ENCODE data around the gene HCFC1R1. TPM values are rescaled to one million over a fixed set of nuclear protein-coding genes. Genes with fewer than 3 reads are reported as not detected.
A peak's percentile ranks its signal among the peaks of the same experiment; 100 is the strongest.

HCFC1R1 gene
- polyA plus RNA-seq, 12 donors: 82.4 to 162 (median 104) TPM; not detected in 1

DNA sequence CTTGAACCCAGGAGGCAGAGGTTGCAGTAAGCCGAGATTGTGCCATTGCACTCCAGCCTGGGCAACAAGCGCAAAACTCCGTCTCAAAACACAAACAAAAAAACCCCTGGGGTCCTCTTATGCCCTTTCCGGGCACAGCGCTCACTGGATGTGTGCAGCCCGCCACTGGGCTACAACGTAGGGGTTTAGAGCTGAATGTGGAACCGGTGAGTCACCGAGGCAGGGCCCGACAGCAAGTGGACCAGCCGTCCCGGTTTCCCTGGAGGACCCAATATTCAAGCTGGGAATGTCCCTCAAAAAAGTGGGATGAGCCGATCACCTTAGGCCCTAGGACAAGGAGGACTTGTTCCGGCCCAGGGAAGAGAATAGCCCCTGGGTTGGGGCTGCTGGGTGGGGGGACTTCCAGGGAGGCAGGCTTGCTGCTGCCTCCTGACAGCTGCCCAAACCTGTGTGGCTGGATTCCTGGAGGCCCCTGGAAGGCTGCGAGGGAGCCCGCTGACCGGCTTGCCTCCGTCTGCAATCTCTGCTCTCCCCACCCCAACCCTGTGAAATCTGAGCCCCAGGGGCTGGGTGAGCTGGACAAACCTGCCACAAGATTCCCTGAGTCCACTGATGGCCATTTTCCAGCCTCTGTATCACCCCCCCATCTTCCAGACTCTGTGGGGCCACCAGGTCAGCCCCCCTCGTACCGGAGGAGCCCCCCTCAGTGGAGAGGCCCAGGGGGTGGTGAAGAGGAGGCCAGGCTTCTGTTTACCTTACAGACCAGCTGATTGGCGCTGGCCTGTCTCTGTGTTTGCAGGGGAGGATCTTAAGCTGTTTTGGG is 14.0 kb downstream of the HCFC1R1 start:
- DNase-seq: no peak

DNA sequence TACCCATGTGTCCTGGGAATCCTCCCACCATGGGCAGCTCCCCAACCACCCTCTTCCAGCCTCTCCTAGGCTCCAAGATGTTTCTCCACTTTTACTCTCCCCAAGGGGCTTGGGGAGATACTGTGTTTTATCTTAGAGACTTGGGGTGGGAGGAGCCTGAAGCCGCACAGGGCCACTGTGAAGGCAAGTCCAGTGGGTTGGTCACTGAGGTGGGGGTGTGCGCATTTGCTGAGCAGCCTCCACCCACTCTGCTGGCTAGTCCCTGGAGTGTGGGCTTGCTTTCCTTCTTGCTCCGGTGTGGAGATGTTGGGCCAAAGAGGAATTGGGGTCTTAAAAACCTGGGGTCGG is 15.1 kb downstream of the HCFC1R1 start:
- DNase-seq: no peak

DNA sequence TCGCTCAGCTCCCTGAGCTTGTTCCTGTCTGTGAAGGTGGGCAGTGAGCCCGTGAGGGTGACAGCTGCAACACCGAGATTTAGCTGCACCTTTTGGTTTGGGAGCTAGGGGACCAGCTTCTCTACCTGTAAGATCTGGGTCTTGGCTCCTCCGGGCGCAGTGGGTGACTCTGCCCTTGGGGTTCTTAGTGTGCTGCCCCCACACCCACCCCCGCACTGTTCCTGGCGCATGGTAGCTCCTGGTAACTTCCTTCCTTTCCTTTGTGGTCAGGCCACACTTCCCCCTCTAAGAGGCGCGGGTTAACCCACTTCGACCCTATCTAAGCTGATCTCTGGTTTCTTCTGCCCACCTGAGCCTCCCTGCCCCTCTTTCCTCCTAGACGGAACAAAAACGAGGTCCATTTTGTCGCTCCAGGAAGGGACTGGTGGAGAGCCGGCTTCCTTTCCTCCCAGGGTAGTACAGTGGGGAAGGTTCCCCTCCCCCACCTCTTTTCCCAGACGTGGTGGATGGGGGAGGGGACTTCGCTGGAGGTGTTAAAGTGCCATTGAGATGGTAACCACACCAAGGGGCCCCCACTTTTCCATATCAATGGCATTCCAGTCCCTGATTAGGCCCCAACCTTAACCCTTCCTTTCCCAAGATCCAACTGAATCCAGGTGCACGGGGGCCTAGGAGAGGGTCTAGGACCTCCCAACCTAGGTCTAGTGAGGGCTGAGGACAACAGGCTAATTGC is 15.6 kb downstream of the HCFC1R1 start:
- DNase-seq: no peak

DNA sequence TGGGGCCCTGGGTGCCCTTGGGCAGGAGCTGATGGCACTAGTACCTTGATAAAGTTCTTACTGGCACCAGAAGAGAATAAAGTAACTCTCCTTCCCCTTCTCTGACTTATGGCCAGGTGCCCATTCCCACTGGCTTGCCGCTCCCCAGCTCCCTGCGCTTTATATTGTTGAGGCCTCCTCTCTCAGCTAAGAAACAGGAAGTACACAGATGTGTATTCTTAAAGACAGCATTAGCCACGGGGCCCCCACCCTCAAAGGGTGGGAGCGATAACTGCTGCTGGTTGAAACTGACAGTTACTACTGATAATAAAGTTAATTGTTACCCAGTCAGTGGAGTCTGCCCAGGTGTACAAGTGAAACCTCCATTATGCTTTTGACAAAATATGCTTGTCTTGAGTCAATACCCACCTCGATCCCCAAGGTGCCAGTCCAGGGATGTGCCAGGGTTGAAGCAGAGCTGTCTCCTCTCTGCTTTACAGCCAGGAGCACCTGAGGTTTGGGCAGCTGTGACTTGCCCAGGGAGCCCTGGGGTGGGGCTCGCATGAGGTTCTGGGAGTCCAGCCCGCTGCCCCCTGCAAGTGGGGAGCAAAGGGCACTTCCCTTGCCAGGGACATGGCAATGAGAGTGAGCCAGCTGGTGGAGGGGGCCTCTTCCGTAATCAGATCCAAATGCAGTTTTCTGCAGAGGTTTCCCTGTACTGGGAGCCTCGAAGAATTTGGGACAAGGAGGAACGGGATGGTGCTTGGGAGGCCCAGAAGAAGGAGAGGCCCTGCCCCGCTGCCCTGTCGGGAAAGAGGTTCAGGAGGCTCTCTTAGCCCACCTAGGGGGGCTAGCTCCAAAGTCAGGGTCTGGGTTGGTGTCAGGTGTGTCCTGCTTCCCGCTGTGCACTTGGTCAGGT is 16.4 kb downstream of the HCFC1R1 start:
- no peak for DNase-seq

DNA sequence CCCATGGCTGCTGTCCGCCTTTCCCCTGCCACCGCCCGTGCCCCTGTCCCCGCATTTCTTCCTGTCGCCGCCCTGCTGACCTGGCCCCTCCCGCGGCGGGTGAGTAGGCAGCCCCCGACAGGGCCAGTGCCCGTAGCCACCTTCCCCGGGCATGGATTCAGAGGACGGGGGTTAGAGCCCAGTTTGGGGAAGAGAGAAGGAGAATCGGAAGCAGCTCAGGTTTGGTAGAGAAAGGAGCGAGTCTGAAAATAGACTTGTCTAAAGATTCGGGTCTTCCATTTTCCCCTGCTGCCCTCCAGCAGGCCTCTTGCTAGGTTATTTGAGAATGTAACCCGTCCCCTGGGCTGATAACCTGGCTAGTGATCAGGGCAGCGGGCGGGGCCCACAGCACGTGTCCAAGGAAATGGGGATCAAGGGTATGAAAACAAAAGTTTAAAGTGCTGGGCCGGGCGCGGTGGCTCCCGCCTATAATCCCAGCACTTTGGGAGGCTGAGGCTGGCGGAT is 18.9 kb downstream of the HCFC1R1 start:
- no peak for DNase-seq

DNA sequence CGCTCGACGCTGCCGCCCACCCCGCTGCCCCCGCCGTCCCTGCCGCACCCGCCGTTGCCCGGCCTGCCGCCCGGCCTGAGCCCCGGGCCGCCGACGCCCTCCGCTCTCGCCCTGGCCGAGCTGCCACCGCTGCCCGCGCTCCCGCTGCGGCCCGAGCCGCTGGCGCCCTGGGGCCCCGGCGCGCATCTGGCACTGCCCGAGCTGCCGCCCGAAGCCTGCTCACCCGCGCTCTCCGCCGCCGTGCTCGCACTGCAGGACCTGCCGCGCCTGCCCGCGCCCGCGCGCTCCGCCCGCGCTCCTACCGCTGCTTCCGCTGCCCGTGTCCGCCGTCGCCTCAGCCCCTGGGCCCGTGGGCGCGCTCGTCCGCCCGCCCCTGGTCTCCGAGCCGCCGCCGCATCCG is 19.4 kb downstream of the HCFC1R1 start:
- DNase-seq: no peak

DNA sequence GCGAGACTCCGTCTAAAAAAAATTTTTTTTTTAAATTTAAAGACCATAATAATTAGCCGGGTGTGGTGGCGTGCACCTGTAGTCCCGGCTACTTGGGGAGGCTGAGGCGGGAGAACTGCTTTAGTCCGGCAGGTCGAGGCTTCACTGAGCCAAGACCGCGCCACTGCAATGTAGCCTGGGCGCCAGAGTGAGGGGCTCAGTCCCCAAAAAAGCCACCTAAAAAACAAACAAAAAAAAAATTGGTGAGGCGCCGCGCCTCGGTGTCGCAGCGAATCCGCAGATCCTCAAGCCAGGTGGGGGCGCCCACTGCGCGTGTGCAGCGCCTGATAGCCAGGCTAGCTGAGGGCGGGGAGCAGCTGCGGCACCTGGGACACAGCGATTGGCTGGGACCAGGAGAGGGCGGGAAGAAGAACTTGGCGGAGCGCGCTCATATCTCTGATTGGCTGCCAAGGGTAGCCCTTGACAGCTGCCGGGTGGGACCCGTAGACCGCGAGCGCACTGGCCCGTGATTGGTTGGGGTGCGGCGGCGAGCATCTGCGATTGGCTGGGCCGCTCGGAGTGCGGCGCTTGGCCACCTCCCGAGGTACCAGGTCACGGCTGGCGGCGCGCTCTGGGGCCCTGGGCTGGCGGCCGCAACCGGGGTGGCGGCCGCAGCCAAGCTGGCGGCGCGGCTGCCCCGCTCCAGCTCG is 20.0 kb downstream of the HCFC1R1 start:
- peak; percentile 97 for DNase-seq

DNA sequence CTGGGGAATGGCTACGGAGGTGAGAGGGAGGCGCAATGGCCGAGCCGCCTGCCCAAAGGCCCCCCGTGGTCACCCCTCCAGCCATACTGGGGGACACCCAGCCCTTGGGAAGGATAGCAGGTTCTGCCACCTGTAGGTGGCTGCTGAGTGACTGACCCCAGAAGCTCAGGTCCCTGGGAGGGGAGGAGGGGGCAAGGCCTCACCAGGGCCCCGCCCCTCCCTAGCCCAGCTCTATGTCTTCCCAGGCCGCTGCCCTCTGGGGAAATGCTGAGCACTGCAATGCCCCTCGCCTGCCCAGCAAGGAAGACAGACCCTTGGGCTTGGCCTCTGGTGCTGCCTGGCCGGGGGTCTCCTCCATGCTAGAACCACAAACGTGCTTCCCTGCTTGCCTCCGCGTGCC is 22.4 kb downstream of the HCFC1R1 start:
- no peak for DNase-seq

DNA sequence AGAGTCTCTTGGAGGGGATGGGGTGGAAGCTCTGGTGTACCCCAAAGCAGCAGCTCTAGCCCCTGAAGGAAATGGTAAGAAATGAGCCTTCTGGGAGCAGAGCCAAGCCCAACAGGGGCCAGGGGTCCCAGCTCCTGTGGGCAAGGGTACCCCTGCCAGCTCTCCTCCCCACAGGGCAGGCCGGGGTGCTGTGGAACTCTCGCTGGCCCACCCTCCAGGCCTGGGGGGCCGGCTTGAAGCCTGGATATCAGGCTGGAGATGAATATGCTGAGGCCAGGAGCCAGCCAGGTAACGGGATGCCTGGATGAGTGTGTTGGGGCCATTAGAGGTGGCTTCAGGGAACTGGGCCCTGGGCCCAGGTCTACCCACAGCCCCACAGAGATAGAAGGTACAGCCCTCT is 23.2 kb downstream of the HCFC1R1 start:
- DNase-seq: no peak

DNA sequence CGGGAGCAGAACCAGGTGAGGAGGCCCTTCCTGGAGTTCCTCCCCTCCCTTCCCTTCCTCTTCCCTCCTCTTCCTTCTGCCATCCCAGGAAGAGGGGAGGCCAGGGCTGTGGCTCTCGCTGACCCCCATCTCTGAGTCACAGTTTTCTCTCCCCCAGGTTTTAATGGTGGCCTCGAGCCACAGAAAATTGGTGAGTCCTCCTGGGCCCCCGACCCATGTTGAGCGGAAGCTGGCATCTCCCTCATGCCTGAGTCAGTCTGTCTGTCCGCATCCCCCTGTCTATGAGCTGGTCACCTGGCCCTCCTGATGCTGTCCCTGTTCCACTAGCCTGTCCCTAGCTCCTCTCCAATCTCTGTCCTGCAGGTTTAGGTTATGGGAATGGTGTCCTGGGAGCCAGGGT is 23.8 kb downstream of the HCFC1R1 start:
- no peak for DNase-seq

DNA sequence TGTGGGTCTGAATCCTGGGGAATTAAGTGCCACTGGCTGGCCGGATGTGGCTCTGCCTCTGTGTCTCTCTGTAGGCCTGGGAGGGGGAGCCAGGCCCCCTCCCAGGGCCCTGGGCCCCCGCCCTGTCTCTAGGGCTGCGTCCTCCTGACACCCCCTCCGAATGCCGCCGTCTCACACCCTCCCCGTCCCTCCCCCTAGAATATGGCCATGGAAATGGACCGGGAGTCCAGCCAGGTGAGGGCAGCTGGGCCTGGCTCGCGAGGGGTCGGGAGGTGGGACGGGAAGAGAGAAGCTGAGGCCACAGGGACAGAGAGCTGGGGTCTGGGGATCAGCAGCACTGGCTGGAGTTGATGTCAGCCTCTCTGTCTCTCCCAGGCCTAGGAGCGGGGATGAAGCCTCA is 27.4 kb downstream of the HCFC1R1 start:
- no peak for DNase-seq

DNA sequence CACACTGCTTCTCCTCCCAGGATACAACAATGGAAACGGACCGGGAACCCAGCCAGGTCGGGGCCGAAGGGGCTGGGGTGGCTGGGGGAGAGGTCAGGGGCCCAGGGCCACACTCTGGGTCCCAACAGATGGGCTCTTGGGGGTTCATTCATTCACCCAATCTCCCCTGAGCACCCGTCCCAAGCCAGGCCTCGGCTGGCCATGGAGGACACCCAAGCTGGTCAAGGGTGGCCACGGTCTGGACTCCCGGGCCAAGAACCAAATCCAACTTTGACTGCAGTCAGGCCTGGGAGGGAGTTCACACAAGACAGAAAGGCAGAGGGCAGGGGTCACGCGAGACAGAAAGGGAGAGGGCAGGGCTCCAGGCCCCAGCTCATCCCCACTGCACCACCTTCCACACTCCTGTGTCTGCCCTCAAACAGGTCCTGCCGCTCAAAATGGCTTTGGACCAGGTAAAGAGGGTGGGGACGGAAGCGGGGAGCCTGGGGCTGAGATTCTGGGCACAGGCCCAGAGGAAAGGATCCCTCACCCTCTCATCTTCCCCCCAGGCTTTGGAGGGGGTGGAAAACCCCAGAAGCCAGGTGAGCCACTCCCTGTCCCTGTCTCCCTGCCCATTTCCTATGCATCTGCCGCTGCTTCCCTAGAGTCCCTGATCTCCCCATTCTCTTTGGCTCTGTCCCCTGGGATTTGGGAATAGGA is 31.2 kb downstream of the HCFC1R1 start:
- DNase-seq: no peak

DNA sequence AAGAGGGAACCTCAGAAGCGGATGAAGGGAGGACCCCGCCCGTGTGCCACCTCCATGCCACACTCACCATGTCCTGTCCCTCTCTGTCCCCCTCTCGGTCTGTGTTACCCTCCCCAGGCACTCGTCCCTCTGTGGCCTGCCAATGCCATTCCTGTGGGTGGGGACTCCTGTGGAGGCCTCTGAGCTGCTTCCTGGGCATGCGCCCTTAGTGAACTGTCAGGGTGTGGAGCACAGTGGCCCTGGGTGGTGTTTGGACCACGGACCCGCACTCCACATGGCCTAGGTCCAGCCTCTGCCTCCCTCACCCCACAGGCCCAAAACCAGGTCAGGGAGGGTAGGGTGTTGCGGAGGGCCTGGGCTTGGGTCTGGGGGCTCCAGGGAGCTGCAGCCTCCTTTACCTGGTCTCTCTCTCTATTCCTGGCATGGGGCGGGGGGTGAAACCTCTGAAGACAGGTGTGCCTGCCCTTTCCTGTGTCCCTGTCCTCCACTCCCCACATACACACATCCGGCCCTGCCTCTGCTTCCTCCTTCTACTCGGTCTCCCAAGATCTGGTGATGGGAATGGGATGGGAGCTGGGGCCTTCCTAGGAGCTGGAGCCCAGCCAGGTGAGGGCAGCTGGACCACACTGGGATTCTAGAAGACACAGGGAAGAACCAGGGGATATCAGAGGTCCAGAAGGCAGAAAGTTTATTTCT is 32.0 kb downstream of the HCFC1R1 start:
- DNase-seq: no peak

DNA sequence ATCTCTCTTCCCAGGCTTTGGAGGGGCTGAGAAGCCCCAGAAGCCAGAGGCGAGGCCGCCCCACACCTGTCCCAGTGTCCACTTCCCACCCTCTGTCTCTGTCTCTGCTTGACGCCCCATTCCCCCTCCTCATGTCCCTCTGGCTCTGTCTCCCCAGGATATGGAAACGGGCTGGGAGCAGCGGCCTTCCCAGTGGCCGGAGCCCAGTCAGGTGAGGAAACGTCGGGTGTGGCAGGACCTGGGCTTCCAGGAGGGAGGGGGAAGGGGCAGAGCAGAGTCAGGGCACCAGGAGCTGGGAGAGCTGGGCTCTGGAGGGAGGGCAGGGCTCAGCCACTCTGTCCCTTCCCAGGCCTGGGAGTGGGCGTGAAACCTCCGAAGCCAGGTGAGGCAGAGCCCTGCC is 32.9 kb downstream of the HCFC1R1 start:
- DNase-seq: no peak

DNA sequence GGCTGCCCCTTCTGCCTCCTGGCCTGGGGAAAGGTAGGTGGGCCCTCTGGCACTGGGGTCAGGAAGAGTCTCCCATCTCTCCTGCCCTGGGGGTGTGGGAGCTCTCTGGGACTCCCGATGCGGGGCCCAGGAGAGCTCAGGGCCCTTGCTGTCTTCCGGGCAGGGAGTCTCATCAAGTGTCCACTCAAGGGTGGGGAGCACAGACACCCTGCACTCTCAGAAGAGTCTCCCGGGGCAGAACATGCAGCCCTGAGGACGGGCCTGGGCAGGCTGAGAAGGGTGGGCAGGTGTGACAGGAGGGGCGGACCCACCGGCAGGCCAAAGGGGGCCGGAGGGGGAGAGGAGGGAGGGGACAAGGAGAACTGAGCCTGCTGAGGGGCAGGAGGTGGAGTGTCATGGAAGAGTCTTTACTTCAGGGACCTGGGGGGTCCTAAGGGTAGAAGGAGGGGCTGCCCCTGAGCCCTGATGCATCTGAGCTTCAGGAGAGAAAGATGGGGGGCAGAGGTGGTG is 35.1 kb downstream of the HCFC1R1 start:
- DNase-seq: no peak

DNA sequence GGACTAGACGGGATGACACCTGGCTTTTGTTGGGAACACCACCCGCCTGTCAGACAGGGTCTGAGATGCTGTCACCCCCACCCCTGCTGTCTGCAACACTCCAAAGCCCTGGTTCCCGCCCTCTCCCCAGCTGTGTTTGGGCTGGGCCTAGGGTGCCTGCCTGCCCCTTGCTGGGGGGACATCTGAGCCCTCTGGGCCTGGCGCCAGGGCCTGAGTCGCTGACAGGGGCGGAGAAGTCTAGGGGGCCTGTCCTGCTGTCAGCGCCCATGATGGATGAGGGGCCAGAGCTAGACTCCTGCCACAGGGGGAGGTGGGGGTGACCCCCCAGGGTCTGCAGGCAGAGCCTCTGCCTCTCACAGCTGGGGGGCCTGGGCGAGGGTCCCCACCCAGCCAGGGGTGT is 35.9 kb downstream of the HCFC1R1 start:
- no peak for DNase-seq

DNA sequence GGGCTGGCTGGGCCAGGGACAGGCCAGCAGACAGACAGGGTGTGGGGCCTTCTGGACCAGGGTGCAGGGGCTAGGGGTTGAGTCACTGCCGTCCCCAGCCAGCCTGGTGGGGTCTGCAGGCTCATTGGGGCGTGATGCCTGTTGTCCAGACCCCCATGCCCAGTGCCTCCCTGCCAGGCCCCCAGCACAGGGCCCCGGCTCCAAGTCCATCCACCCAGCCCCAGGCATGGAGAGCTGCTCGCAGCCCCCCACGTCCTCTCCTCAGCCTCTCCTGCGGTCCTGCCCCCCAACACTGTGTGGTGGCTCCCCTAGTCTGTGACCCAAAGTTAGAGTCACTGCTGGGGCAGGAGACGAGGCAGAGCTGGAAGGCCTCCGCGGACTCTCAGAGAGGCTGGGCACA is 36.5 kb downstream of the HCFC1R1 start:
- DNase-seq: no peak

DNA sequence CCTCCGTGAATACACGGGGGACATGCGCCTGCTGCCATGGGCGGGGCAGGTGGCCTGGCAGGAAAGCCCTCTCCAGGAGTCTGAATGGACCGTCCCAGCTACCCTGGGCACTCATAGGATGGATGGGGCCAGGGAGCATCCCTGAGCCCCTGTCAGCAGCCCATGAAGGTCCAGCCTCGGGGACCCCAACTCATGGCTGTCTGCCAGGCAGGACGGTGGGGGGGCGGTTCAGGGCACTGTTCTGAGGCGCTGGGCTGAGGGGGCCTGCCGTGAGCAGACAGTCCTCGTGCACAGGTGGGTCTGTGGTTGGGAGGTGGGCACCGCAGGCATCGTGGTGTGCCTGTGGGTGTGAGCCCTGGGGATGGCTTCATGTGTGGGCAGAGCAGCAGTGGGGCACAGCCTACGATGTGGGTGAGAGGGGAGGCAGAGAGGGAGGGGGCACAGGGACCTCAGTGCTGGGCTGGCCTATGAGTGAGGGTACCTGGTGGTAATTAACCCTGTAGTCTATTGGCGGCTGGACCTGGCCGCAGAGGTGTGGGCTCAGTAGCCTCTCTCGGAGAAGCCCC is 37.0 kb downstream of the HCFC1R1 start:
- DNase-seq: no peak

DNA sequence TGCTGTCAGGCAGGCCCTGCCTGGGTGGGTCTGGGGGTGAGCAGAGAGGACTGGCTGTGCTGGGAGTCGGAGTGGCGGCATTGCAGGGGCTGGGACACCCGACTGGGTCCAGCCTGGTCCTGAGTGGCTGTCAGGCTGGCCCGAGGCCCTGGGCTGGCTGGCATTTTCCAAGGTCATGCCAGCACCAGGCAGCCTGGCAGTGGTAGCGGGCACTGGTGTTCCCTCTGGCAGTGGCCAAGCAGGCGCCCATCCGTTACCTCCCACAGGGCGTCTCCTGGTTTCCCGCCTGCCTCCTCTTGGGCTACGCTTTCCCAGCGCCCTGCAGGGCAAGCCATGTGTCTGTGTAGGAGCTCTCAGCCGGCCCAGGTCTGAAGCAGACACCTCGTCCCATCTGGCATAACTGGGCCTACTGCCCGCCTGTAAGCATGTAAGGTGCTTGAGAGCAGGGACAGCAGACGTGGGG is 37.8 kb downstream of the HCFC1R1 start:
- DNase-seq: no peak

DNA sequence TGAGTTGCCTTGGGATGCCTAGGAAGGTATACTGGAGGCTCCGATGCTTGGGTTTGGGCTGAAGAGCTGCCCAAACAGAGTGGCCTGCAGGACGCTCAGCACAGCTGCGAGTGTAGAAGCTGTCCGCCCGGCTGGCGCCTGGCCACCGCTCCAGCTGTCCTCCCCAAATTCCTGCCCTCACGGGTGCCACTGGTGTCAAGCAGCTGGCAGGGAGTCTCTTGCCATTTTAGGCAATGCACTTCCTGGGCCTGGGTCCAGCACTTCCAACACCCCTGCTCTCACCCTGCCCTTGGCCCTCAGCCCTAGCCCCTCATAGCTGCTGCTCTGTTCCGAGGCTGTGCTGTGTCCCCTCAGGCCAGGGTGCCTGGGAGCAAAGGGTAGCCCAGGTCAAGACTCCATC is 38.3 kb downstream of the HCFC1R1 start:
- DNase-seq: peak; percentile 66
